K562 (cell line): ENCODE data around the gene UBE2E2.

Source experiments
- ATF2 ChIP-seq: sonication (generic); formaldehyde crosslinking; IDR thresholded peaks from 2 replicates; pipeline ENCODE4 v1.8.1; 2022; ENCODE audit warnings: missing genetic modification reagents
- ATF3 ChIP-seq, 2 experiments: fragments of 450-650 bp in 1 of 2; sonication (generic) in 1 of 2; formaldehyde crosslinking in 1 of 2; IDR thresholded peaks in 1 of 2; conservative IDR thresholded peaks in 1 of 2; 2 replicates each; pipeline versions ENCODE4 v1.6.1 to v1.8.1; 2016 to 2023; ENCODE audit warnings: mild to moderate bottlenecking in 2 of 2, moderate library complexity in 2 of 2, inconsistent platforms in 1 of 2, missing genetic modification reagents in 1 of 2
- ESRRA ChIP-seq: fragments of 450-650 bp; IDR thresholded peaks from 2 replicates; pipeline ENCODE4 v1.6.1; 2014; ENCODE audit warnings: low read depth, mild to moderate bottlenecking, moderate library complexity, borderline replicate concordance
- KDM1A ChIP-seq, 2 experiments: fragments of 450-650 bp; IDR thresholded peaks; 2 replicates each; pipeline ENCODE4 v1.6.1; 2016; ENCODE audit warnings: mild to moderate bottlenecking in 2 of 2
- MEF2A ChIP-seq: IDR thresholded peaks from 2 replicates; pipeline ENCODE4 v1.6.1; 2011; ENCODE audit warnings: low read depth, mild to moderate bottlenecking, low read length, moderate library complexity; ENCODE audit not compliant: control insufficient read depth
- MYC ChIP-seq, 2 experiments: fragments of 250-450 bp in 1 of 2; sonication (Bioruptor Pico) in 1 of 2; IDR thresholded peaks; 2 replicates each; pipeline versions ENCODE4 v1.5.1 to v1.6.1; 2012 to 2021; ENCODE audit warnings: low read depth in 2 of 2, borderline replicate concordance in 1 of 2, improper control_type of control experiment in 1 of 2, low read length in 1 of 2, mild to moderate bottlenecking in 1 of 2, moderate library complexity in 1 of 2
- NCOA4 ChIP-seq: fragments of 450-650 bp; IDR thresholded peaks from 2 replicates; pipeline ENCODE4 v1.6.1; 2018; ENCODE audit warnings: mild to moderate bottlenecking; ENCODE audit not compliant: partially characterized antibody
- POLR2A ChIP-seq: fragments of 450-650 bp; conservative IDR thresholded peaks from 2 replicates; pipeline ENCODE4 v1.6.1; 2016
- RFX5 ChIP-seq: IDR thresholded peaks from 2 replicates; pipeline ENCODE4 v1.6.1; 2011; ENCODE audit warnings: low read depth, mild to moderate bottlenecking, improper control_type of control experiment, low read length
- RNF2 ChIP-seq: sonication (generic); IDR thresholded peaks from 2 replicates; pipeline ENCODE4 v1.6.1; 2016
- SMC3 ChIP-seq: conservative IDR thresholded peaks from 2 replicates; pipeline ENCODE4 v1.6.1; 2011; ENCODE audit warnings: low read depth, low read length, improper control_type of control experiment; ENCODE audit not compliant: insufficient read depth
- SP1 ChIP-seq: sonication (generic); formaldehyde crosslinking; IDR thresholded peaks from 2 replicates; pipeline ENCODE4 v1.8.1; 2022; ENCODE audit warnings: mild to moderate bottlenecking, missing genetic modification reagents
- ZBTB33 ChIP-seq: sonication (generic); formaldehyde crosslinking; IDR thresholded peaks from 2 replicates; pipeline ENCODE4 v1.8.1; 2023; ENCODE audit warnings: mild to moderate bottlenecking, missing genetic modification reagents
- ZNF311 ChIP-seq: fragments of 250-450 bp; sonication (Bioruptor Pico); IDR thresholded peaks from 2 replicates; pipeline ENCODE4 v1.4.0; 2020; ENCODE audit warnings: mild to moderate bottlenecking, moderate library complexity

- no peak for TF ChIP-seq MEF2A
- no peak for TF ChIP-seq NCOA4
- TF ChIP-seq POLR2A = no peak
- no peak for TF ChIP-seq ATF2 (CRISPR knock-in tag)
- no peak for TF ChIP-seq MYC (IDR thresholded peaks at IDR 0.05; ENCODE audit: low read depth, low read length)
- no peak for TF ChIP-seq MYC (CRISPR knock-in tag; IDR thresholded peaks at IDR 0.05; ENCODE audit: borderline replicate concordance, low read depth)
- TF ChIP-seq RNF2 = no peak
- TF ChIP-seq RFX5 = no peak
- no peak for TF ChIP-seq KDM1A (IDR thresholded peaks at IDR 0.05)
- TF ChIP-seq ATF3 (IDR thresholded peaks at IDR 0.05) = no peak
- no peak for TF ChIP-seq ATF3 (CRISPR knock-in tag; conservative IDR thresholded peaks at IDR 0.05)
- TF ChIP-seq SMC3 = no peak
- TF ChIP-seq SP1 = no peak
- TF ChIP-seq ZNF311 = no peak
- no peak for TF ChIP-seq ESRRA
- no peak for TF ChIP-seq ZBTB33 (CRISPR knock-in tag)
Observed at GRCh38 chr3:23314981-23315762, 112.0 kb downstream of the UBE2E2 start.
